HG03066 (cell line): ENCODE results near the gene RHBDF2.

Source experiments
- ATAC-seq: cut with Tn5 transposase; IDR thresholded peaks from one replicate; pipeline ENCODE4 v1.9.1; 2021; ENCODE audit warnings: low read depth; ENCODE audit not compliant: unreplicated experiment

Gene RHBDF2

DNA sequence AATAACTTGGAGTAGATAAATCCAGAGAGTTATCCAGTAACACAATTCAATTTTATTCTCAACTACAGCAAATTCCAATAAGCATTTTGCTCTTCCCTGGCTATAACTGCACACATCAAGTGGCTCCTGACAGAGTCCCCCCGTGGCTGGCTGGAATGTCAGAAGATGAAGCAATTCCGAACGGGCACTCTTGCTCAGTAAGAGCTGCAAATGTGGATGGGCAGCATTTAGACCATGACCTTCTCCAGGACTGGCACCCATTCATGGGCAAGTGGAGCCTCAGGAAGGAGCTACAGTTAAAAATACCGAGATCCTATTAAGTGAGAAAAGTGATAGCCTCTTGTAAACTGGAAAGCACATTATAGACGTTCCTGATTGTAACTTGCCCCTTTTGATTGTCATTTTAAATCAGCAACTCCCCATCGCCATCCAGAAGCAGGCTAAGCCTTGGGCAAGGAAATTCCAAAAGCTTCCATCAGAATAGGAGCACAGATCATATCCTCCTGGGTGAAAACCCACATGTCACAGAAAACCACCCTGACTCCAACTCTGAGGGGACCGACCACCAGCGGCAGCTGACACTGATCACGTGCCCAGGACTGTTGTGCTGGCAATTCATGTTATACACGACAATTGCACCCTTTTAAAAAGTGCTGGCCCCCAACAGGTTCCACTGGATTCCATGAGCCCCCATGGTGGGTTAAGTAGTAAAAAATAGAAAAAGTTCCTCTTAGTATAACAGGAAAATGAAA lies 55.4 kb downstream of the RHBDF2 start:
- no peak for ATAC-seq

DNA sequence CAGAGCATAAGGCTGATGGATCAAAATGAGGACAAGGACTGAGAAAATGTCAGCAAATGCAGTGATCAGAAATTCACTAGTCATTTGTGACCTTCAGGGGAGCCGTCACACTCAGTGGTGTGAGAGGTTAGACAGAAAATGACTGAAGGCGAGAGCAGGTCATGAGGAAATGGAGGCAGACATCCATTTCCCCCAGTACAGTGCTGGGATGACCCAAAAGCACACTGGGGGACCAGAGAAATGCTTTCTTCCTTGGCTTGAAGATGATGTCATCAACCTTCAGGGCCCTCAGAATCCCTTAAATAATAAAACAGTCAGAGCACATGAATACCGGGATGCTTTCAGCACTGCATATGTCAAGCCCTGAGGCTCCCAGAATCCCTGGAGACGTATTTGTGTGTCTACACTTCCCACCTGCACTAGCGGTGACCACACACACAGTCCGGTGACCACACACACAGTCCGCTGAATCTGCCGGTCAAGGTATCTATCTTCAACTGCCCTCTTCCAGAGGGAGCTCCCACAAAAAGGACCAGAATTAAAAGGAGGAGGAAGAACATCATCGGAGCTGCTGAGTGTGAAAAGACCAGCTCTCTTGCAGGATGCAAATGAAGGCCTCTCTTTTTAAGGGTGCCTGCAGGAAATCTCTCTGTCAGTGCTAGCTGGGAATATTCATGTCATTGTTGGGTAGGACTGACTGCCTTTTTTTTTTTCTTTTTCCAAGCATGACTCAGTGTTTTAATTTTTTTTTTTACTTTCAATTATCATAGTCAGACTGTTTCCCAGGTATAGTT lies 56.5 kb downstream of the RHBDF2 start:
- no peak for ATAC-seq

DNA sequence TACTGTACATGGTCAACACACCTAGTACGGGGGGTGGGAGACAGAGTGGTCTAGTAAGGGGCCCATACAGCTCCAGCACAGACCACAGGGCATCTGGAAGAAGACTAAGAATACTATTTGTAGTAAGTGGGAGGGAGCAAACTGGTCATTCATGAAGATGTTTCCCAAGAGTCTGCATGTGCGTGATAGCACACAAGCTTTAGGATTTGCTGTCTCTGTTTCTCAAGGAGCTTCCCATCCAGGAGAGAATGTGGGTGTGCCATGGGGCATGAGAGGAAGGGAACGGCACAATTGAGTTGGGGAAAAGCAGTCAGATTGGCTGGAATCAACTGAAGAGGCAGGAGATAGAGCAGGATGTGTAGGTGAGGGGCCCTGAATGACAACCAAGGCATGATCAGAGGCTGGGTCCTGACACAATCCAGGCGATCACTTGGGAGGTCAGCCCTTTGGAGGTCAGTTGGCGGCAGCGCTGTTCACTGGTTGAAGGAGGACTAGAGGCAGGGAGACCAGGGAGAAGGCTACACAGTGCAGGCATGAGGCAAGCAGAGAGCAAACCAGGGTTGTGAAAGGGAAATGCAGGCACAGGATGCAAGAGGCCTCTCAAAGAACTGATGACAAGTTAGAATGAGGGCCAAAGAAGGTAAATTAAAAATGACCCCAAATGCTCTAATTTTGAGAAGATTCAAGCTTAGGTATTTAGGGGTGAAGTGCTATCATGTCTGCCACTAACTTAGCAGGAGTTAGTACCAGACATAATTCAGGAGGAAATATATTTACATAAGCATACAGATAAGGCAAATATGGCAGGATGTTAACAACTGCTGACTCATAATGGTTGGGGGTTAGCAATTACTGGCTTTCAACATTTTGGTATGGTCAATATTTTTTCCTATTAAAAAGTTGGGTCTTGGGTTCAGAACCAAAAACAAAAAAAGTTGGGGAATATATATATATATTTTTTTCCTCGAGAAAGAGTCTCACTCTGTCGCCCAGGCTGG lies 58.6 kb downstream of the RHBDF2 start:
- ATAC-seq = no peak

DNA sequence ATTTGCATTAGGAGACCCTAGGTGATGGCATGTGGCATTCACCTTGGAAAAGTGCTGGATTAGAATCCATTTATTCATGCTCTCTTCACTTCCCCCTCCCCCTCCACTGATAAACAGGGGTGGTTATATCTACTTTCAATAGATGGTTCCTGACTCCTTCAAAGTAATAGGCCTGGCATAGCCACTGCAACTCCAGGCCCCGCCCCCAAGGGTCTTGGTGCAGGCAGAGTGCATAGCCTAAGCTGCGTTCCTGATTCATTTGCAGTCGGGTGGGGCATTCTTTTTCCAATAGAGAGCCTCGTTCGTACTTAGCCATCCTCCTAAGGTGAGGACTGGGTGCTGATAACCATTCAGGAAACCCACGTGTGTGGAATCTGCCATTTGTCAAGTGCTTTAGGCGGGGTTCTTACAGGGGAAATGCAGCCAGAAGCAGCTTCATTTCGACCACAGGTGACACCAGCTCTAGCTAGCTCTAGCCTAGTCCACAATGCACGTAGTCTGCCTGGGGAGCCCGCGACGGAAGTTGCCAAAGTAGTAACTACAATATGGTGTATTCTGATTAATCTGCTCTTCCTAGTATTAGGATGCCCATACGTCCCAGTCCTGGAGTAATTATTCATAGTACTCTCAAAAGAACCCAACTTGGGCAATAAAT lies 59.4 kb downstream of the RHBDF2 start:
- ATAC-seq = no peak

DNA sequence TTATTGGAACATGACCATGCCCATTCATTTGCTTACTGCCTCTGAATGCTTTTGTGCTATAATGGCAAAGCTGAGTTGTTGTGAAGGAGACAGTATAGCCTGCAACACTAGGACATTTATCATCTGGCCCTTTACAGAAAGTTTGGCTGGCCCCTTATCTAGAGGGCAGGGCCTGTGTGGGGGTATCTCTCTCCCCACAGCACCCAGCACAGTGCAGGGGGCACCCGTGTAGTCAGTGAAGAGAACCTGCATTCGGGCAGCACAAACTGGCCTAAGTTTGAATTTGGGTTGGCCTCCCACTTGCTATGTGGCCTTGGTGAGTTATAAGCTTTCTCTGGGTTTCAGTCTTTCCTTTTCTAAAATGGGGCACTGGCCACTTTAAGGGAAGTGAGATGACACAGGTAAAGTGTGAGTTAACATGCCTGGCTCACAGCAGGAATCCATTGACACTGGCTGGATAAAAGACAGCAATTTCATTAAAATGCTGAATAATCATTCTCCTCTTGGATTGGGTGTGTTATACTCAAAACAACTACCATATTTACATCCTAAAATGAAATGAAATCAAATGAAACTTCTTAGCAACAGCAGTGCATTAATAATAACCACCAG lies 60.4 kb downstream of the RHBDF2 start:
- no peak for ATAC-seq

DNA sequence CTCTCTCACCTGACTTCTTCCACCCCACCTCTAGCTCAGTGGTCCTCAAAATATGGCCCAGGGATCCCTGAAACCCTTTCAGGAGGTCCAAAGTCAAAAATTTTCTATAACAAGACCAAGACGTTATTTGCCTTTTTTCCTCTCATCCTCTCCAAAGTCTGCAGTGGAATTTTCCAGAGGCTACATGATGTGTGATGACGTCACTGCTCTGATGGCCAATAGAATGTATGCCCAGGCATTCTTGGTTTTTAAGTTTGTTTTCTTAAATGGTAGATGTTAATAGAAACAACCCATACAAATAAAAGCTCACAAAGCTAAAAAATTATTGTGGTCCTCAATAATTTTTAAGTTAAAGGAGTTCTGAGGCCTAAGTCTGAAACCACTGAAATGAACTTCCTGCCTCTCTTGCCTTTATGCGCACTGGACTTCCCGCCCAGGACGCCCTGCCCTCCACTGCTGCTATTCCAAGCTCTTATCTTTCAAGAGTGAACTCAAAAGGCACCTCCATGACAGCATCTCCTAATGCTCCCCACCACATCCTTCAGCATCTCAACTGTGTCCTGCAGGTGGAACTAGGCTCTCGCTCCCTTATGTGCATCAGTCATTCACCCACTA lies 61.8 kb downstream of the RHBDF2 start:
- ATAC-seq = no peak

DNA sequence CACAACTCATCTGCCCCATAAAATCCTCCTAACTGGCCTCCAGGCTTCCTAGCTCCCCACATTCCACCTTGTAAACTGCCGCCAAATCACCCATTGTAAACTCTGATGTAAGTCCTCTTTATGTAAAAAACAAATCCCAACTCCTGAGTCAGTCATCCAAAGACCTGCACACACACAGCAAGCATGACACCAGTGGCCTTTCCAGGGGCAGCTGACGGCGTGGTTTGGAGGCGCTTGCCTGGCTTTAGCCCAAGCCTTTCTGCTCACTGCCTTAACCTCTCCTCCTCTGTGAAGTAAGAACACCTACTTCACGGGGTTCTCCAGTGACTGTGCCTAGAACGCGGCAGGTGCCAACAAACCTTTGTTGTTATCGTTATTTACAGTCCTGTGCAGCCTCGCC lies 62.3 kb downstream of the RHBDF2 start:
- no peak for ATAC-seq

DNA sequence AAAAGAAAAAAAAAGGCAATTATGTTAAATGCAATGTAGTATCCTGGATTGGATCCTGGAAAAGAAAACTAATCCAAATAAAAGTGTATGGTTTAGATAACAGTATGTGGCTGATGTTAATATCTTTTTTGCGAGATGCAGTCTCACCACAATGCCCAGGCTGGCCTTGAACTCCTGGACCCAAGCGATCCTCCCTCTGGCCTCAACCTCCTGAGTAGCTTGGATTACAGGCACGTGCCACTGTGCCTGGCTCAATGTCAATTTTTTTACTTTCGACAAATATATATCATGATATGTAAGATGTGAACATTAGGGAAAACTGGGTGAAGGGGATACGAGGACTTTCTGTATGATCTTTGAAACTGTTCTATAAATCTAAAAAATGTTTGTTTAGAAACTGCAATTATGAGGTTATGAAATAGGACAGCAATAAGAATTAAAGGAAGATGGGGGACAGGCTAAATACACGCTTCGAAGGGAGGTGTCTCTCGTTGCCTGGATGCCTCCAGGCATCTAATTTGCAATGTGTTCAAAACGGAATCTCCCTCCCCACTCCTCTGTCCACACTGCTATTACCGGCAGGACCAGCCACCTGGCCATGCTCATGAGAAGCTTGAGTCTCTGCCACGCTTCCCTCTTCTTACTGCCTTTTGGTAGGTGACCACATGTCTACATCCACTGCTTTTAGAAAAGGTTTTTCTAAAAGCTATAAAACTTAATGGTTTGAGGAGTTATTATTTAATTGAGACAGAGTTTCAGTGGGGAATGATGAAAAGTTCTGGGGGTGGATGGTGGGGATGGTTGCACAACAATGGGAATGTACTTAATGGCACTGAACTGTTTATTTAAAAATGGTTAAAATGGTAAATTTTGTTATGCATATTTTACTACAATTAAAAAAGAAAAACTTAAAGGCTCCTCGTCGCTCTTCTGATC lies 63.5 kb downstream of the RHBDF2 start:
- no peak for ATAC-seq

DNA sequence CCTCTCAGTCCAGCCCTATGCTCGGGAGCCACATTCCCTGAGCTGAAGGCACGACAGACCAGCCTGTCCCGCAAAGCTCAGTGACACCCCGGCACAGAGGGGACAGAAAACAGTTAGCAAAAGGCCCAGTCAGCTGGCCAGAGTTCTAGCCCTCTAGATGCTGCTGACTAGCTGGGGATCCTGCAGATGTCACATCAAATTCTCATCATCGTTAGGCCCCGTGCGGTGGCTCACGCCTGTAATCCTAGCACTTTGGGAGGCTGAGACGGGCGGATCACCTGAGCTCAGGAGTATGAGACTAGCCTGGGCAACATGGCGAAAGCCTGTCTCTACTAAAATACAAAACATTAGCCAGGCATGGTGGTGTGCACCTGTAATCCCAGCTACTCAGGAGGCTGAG lies 65.5 kb downstream of the RHBDF2 start:
- no peak for ATAC-seq

DNA sequence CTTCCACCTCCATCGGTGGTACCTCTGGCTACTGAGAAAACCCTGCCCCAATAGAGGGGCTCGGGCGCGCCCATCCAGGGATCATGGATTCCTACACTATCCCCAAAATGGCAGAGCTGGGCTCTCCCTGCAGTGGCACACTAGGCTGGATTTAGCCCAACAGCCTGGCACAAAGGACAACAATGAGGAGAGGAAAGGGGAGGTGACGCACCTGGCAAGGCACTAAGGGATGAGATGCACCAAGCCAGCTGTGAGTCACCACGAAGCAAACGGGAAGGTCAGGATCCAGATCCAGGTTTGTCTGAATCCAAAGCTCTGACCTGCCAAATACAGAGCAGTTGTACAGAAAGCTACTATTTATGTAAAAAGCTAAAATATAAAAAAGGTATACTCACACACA lies 66.4 kb downstream of the RHBDF2 start:
- no peak for ATAC-seq

DNA sequence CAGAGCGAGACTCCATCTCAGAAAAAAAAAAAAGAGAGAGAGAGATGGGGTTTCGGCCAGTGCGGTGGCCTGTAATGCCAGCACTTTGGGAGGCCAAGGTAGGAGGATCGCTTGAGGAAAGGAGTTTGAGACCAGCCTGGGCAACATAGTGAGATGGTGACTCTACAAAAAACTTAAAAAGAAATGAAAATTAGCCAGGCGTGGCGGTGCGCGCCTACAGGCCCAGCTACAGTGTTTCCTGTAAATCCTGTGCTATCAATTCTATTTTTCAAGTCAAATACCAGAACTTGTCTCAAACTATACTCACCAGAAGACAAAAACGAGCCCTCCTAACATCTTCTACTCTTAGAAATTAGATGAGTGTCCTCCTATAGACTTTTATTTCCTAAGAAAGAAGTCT lies 67.5 kb downstream of the RHBDF2 start:
- no peak for ATAC-seq

DNA sequence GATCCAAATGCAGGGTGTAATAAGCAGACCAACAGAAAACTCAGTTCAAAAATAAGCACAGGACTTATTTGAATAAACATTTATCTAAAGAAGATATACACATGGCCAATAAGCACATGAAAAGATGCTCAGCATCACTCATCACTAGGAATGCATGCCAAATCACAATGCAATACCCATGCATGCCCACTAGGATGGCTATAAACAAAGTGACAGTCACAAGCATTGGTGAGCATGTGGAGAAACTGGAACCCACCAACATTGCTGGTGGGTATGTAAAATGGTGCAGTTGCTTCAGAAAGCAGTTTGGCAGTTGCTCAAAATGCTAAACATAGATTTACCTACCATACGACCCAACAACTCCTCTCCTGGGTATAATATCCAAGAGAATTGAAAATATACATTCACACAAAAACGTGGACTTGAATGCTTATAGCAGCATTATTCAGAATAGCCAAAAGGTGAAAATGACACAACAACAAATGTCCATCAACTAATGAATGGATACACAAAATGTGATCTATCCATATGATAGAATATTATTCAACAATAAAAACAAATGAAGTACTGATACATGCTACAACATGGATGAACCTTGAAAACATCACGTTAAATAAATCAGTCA lies 68.4 kb downstream of the RHBDF2 start:
- ATAC-seq = no peak

DNA sequence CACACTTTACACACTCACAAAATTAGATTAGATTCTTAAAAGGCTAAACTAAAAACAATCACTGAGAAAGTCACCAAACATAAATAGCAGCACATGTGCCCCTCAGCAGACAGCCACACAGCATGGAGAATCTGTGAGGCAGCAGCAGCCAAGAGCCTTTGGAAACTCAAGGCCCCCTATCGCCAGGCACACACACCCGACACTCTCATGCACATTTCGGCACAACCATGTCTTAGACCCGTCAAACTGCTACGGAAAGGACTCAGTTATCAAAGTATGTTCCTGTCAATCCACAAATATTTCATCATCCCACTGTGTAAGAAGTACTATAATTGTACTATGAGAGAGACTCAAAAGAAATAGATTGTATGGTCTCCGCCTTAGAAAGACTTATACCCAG lies 69.2 kb downstream of the RHBDF2 start:
- no peak for ATAC-seq

DNA sequence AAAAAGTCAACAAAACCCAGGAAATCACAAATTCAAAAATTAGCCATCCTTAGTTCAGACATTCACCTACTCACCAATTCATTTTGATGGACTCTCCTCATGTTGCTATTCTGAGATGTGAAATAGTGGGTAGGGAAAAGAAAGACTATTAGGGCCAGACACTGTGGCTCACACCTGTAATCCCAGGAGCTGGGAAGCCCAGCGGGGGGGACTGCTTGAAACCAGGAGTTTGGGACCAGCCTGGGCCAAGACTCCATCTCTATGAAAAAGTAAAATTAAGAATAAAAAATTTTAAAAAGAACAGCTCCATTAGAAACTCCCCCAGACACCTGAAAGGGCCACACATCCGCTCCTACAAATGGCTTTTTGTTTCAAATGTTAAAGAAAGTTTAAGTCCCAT lies 69.7 kb downstream of the RHBDF2 start:
- ATAC-seq = no peak

DNA sequence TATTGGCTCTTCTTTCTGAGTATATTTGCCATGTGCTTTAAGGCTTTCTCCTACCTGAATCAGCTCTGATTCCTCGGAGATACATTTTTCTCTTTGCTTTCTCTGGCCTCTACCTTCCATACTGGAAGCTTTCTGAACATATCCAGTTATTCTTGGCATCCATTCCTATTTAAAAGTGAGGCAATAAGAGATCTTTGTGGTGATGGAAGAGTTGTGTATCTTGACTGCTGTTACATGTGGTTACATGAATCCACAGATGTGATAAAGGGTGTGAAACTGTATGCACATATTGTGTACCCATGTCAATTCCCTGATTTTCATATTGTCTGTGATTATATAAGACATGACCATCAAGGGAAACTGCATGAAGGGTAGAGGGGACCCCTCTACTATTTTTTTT lies 72.7 kb downstream of the RHBDF2 start:
- ATAC-seq = no peak

DNA sequence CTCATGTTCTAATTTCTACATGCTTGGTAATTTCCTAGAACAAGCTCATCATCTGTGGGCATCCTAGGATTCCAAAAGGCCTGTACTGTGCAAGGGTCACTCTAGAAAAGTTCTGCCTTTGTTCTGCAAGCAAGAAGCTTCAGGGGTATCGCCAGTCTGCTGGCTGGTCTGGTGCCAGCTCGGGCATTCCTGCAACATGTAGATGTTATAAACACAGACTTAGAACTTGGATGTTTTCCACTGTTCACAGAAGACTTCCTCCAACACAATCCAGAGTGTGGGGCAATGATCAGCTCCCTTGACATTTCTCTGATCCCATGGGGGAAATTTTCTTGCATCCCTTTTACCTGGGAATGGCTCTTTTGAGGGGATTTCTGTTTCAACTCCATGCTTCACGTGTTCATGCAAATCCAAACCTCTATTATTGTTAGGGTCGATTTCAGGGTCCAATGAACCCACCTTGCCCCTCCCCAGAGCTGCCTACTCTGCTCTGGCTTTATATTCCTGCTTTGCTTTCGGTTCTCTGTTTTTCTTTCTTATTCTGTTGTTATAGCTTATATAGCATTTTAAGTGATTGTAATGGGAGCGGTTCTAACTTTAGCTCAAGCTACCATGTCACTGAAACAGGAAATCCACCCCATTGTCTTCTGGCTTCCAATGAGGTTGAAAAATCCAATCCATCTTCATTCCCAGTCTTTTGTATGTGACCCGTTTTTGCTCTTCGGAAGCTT lies 73.6 kb downstream of the RHBDF2 start:
- no peak for ATAC-seq

DNA sequence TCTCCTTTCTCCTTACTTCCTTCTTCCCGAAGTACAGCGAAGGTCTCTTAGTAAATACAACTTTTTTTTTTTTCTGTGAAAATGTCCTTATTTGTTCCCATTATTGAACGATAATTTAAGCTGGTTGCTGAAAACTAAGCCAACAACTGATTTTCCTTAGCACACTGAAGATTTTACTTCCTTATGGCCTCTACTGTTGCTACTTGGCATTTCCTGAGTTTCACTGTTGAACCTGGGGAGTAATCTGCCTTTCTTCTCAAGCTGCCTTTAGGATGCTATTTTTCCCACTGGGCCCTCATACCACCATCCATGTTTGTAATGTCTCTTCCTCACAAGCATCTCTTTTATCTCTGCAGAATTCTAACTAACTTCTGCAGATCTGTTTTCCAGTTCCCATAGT lies 74.4 kb downstream of the RHBDF2 start:
- ATAC-seq = no peak
